Ovary (tissue), 3 donors: ENCODE measurements around the gene HAUS3.

ENCODE experiments used
- POLR2A ChIP-seq: fragments of 450-650 bp; IDR thresholded peaks from one replicate; pipeline ENCODE4 v1.6.1; 2017; ENCODE audit warnings: antibody characterized with exemption, mild to moderate bottlenecking, moderate library complexity
- TF ChIP-seq, protein P1 (sequence below), 3 donors: fragments of 450-650 bp in 2 of 3; fragments of 200-600 bp in 1 of 3; IDR thresholded peaks; one replicate each; pipeline versions ENCODE4 v1.5.1 to v1.8.0; 2016 to 2022; ENCODE audit warnings: antibody characterized with exemption in 3 of 3, mild to moderate bottlenecking in 1 of 3
- donor health status: DM: no; HTN: no; CAD: no.

DNA sequence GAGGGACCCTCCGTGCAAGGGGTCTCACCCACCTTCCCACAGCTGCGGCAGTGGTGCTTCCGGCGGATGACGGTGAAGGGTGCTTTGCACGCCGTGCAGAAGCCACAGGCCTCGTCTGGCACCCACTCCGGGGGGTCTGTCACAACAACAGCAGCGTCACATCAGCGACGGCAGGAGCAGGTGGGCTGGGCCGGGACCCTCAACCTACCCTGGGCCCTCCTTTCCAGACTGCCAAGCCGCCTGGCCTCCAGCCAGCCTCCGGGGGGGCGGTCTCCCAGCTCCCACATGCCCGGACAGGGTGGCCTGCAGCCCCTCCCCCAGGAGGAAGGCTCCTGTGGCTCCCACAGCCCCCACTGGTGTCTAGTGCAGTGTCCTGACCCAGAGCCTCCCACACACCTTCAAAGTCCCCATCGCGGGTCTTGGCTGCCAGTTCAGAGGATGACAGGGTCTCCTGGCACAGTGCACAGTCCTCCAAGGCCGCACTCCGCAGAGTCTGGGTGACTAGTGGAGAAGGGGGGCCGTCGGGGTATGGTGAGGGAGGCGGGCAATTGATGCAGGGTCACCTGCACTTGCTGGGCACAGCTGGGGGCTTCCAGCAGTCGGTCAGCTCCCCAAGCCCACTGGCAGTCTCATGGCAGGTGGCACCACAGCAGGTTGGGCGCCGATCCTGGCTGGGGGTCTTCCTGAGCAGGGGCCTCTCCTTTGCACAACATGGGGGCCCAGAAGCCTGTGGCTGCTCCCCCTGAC lies 29.5 kb upstream of the HAUS3 start:
- TF ChIP-seq, protein P1, sequence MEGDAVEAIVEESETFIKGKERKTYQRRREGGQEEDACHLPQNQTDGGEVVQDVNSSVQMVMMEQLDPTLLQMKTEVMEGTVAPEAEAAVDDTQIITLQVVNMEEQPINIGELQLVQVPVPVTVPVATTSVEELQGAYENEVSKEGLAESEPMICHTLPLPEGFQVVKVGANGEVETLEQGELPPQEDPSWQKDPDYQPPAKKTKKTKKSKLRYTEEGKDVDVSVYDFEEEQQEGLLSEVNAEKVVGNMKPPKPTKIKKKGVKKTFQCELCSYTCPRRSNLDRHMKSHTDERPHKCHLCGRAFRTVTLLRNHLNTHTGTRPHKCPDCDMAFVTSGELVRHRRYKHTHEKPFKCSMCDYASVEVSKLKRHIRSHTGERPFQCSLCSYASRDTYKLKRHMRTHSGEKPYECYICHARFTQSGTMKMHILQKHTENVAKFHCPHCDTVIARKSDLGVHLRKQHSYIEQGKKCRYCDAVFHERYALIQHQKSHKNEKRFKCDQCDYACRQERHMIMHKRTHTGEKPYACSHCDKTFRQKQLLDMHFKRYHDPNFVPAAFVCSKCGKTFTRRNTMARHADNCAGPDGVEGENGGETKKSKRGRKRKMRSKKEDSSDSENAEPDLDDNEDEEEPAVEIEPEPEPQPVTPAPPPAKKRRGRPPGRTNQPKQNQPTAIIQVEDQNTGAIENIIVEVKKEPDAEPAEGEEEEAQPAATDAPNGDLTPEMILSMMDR (IDR thresholded peaks at IDR 0.05) = no peak
- no peak for TF ChIP-seq POLR2A
